Frontal cortex (tissue), 4 donors: ENCODE results near the gene ARAP1. TPM values are rescaled to one million over a fixed set of nuclear protein-coding genes. Genes with fewer than 3 reads are reported as not detected.

Source experiments
- DNase-seq, 2 donors: peaks; one replicate each; pipeline ENCODE4 v3.0.0; 2012; ENCODE audit warnings: low spot score in 2 of 2
- FAIRE-seq: peaks from 2 replicates; lab custom pipeline; 2012; peaks lifted over from hg19 to GRCh38; lab: Jason Lieb, UNC
- total RNA-seq: library from RNA; depleted of rRNA; stranded (reverse); fragments of >200 nt; gene quantifications from one replicate; pipeline ENCODE4 v1.2.3, GENCODE V29; 2014
- donor health status: control.
- donor health status: control.
- donor health status: control.

The ARAP1 gene
- total RNA-seq, 1 donor from 2014 or later: 20.0 TPM

DNA sequence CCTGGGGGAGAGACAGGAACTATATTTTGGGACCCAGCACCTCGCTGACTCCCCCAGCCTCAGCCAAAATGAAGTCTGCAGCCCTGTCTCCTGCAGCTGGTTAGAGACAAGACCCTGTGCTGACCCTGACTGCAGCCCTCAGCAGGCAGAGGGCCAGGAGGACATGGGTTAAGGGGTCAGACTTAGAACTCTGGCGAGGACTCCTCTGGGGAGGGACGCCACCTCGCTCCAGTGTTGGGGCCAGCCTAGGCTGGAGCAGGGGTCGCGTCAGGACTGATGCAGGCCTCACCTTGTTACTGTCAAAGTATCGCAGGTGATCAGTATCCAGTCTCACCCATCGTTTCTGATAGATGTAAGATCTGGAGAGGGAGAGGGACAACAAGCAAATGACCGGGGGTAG, 41.1 kb downstream of the ARAP1 start:
- DNase-seq (no peak), FAIRE-seq (no peak)

DNA sequence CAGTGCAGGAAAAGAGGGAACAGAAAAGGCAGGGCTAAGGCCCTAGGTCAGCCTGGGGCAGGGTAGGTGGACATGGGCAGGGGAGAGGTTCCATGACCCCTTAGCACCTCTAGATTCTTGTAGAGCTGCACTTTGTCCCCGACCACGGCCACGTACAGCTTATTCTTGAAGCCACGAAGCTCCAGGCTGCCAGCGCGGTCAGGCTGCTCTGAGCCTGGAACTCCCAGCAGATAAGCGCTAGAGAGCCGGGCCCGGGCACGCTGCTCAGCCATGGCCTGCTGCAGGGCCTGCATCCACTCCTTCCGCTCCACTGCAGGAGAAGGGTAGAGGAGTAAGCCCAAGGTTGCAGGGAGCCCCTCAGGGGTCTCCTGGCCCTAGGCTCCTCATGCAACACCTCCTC, 41.9 kb downstream of the ARAP1 start:
- DNase-seq (no peak), FAIRE-seq (no peak)

DNA sequence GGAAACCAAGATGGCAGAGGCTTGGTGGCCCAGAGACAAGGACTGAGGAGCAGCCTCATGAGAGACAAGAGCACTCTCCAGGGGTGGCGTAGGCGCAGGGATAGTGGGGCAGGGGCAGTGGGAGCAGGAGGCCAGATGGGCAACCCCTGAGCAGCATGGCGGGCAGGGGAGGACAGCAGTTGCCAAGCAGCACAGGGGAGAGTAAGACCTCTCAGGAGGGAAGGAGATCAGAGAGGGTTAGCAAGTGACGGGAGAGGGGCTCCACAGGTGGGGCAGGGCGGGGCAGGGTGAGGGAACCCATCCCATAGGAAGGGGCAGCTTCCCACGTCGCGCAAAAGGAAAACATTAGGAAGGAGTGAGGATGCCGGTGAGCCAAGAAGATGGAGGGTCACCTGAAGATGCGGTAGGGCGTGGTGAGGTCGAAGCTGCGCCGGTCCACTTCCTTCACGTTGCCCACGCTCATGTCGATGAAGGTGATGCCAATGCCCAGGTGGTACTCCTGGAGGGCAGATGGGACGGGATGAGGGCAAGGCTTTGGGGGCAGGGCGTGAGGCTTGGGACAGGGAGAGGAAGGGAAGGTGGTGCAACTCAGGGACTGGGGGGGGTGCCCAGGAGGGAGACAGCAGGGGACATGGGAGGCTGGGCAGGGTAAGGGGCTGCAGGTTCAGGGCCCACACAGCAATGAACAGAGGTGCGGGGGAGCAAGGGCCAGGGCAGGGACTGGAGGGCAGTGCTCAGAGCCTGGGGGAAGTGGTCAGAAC, 42.5 kb downstream of the ARAP1 start:
- no peak for DNase-seq
- FAIRE-seq: no peak

DNA sequence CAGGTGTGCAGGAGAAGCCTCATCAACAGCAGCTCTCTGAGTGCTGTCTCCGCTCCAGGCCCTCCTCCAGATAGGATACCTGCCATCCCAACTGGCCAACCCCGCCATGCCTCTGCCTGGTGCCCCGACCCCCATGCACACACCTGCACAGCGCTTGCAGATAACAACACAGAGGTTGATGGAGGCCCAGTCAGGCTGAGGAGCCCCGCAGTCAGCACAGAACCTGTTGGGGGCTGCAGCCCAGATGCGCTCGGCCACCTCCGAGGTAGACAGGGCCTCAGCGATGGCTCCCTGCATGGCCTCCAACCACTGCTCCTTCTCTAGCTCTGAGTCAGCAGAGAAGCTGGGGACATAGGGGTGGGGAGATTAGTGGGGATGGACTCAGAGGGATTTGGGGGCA, 45.2 kb downstream of the ARAP1 start:
- FAIRE-seq: no peak
- DNase-seq: no peak

DNA sequence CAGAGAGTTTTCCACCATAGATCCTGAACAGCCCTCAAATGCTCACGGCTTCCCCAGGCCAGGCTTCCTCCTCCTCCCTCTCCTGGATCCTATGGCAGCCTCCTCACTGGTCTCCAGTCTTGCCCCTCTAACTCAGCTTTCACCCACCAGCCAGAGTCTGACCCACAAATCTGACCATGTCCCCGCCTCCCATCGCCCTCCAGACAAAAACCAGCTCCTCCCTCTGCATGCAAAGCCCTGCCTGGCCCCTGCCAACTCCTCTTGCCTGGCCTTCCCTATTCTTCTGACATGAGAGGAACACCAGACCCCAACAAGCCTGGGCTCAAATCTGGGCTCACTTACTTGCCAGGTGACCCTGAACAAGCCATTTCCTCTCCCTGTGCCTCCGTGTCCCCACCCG, 45.6 kb downstream of the ARAP1 start:
- no peak for DNase-seq
- FAIRE-seq: no peak

DNA sequence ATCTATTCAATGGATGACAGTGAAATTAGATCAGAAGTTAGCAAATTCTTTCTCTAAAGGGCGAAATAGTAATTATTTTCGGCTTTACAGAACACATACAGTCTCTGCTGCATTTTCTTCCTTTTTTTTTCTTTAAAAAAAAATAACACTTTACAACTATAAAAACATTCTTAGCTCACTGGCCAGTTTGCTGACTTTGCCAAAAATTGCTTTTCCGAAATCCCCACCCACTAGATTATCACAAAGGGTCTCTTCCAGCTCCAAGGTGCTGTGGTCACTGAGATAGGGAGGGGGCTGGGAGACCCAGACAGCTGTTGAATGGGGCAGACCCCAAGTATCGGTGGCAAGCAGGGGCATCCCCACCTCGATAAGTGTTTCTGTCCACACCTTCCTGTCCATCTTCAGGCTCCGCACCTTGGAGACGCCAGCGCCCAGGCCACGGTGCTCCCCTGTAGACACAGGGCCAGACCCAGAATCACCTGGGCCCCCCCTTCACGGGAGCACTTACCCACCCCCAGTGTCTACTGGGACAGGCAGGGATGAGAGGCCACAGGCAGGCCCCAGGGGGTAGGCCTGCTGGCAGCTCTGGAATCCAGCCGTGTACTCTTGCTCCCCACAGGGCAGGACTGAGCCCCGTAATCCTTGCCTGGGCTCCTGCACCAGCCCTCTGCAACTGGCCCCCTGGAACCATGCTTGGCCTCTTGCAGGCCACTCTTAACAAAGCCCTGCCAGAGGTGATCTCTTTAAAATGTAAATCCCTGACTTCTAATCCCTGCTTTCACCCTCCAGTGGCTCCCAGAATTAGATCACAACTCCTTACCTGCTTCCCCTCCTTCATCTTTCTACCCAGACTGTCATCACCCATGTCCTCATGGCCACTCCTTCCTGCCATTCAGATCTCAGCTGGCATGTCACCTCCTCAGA, 46.5 kb downstream of the ARAP1 start:
- FAIRE-seq (no peak), DNase-seq (no peak)

DNA sequence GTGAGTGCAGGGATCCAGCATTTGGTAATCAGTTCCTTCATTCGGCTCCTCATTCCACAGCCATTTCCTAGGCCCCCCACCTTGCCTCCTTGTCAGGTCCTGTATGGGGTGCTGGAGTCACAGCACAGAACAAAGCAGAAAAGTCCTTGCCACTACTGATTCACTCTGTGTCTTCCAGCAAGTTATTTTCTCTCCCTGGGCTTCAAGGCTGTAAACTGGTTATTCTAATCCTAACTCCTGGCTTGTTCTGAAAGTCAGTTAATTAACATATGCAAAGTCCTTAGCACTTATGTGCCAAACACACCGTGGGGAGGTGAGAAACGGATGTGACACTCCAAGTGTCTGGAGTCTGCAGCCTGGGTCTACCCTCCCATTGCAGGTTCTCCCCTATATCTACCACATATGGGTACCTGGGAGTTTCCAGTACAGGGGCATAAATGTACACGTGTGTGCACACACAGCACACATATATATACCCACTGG, 47.4 kb downstream of the ARAP1 start:
- DNase-seq (no peak), FAIRE-seq (no peak)

DNA sequence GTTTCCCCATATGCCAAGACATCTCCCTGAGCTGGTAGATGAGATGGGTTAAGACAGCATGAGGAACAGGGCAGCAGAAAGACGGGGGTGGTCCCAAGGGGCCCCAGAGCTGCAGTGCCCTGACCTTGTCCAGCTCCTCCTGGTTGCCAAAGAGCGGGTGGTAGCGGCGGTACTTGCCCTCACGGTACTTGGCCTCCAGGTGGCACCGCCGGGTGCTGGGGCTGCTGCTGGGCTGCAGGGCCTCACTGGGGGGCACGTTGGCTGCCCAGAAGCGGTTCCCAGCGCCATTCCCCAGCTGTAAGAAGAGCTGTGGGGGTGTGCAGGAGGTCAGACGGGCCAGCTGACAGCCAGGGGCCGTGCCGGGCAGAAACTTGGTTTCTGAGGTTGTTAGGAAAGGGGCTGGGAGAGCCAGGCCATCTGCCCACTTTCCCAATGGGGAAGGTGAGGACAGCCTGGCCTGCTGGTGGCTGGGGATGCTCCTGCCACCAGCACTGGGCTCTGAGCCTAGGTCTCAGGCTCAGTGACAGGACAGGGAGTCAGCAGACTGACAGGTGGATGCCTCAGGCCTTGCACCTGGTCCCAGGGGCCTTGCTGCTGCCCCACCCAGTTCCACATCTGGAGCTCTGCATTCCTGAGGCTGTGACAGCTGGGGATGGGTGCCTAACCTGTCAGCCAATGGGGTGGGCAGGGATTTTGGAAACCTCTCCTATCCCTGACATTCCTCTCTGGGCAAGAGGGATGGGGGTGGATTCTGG, 48.0 kb downstream of the ARAP1 start:
- FAIRE-seq (no peak), DNase-seq (no peak)

DNA sequence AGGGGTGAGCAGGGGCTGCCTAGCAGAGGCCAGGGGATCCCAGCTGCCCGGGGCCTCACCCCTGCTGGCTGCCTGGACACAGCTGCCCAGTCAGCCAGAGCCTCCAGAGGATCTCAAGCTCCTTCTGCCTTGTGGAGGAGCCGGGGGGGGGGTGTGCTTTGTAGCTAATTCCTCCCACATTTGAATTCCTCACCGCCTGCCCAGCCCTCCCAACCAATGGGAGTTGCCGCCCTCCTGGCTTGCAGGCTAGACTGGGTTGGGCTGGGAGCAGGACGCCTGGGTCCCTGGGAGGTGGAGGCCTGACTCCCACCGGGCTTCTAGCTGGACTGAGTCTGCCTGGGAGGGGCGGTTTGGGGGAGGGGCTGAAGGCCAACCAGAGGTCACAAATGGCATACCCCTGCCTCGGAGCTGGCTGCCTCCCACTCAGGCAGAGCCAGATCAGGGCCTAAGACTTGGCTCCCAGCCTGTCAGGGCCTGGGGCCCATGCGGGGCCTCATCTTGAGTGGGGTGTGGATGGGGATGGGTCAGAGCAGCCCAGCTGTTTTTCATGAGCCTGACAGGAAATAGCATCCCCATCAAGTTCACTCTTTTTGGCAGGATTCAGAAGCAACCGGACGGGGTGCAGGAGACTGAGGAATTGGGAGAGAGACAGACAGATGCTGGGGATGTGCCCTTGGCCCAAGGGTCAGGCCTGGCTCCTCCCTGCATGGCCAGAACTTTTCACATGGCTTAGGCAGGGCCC, 48.8 kb downstream of the ARAP1 start:
- FAIRE-seq: no peak
- peak; percentile 53 to 58 for DNase-seq

DNA sequence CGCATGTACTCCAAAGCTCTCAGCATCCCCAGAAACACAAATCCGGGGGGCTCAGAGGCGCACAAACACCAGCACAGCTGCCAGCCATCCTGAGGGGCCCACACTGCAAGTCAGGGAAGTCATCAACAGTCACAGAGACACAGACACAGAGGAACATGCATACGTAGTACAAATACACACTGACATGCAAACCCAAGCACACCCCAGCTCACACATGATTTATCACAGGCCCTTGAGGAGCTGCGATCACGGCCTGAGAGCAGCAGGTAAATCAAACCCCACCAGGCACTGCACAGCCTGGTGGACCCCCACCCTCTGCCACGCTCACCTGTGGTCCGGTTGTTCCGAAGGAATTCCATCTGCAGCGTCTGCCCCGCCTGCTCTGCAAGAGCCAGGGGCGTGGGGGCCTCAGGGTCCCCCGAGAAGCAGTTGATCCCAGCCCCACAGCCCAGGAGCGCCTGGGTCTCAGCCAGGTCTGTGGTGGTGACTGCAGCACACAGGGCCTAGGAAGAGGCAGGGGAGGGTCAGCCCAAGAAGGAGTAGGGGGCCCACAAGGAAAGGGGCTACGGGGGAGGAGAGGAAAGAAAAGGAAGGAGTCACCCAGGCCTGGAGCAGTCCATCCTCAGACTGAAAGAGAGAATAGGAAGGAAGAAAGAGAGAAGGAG, 49.5 kb downstream of the ARAP1 start:
- DNase-seq (no peak), FAIRE-seq (no peak)

DNA sequence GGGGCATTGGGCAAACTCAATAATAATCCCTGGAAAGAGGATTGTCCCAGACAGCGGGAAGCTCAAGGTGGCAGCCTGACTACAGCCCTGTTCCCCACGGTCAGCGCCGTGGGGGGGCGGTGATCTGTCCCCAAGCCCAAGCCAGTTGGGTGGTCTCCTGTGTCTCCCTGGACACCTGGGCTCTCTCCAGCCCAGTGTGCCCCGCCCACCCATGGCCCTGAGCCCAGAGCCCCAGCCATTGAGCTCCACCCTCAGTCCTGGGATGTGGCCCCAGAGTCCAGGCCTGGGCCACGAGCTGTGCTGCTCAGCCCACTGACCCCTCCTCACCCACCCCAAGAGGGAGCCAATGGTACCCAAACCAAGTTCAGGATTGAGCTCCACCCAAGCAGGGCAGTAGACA, 50.1 kb downstream of the ARAP1 start:
- DNase-seq (no peak), FAIRE-seq (no peak)

DNA sequence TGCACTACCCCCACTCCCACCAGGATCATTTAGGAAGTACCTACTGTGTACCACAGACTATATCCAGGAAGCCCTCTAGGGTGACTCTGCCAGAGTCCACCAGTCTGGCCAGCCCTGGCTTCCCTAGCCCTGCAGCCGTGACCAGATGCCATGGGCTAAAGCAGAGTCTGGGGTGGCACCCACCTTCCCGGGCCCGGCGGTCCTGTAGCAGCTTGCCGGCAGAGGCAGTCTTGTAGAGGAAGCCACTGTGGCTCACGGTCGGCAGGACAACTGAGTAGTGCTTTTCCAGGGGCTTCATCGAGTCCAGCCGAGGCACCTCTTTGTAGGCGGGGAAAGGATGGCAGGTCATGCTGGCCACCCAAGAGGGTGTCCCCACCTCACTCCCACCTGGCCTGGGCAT, 50.7 kb downstream of the ARAP1 start:
- FAIRE-seq (no peak), DNase-seq (no peak)

DNA sequence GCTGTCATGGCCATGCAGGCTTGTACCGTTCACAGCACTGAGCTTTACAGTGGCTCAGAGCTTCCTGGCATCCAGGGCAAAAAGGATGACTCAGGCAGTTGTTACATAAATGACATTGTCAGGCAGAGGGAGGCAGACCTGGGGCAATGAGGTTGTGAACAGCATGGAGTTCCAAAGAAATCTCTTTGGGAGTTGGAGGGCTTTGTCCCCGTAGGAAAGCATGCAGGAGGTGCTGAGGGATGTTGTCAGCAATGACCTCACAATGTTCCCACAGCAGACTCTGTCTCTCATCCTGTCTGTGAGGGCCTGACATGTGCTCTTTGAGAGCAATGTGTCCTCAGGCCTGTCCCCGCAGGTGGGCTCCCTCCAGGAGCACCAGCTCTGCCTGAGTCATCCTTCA, 52.1 kb downstream of the ARAP1 start:
- DNase-seq (no peak), FAIRE-seq (no peak)

DNA sequence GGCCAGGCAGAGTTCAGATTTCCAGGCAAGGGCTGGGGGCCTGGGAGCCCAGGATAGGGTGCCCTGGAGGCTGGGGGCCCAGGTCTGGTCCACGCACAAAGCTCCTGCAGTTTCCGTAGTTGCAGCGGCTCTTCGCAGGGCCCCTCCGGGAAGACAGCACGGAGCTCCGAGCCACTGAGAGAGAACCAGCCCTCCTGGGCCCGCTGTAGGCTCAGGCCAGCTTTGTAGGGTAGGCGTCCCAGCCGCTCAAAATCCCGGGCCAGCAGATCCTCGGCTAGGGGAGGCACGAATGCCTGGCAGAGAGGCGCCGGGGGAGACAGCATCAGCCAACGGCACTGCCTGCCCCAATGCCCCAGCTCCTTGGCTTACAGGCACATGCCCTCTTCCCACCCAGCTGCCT, 54.4 kb downstream of the ARAP1 start:
- DNase-seq (no peak), FAIRE-seq (no peak)

DNA sequence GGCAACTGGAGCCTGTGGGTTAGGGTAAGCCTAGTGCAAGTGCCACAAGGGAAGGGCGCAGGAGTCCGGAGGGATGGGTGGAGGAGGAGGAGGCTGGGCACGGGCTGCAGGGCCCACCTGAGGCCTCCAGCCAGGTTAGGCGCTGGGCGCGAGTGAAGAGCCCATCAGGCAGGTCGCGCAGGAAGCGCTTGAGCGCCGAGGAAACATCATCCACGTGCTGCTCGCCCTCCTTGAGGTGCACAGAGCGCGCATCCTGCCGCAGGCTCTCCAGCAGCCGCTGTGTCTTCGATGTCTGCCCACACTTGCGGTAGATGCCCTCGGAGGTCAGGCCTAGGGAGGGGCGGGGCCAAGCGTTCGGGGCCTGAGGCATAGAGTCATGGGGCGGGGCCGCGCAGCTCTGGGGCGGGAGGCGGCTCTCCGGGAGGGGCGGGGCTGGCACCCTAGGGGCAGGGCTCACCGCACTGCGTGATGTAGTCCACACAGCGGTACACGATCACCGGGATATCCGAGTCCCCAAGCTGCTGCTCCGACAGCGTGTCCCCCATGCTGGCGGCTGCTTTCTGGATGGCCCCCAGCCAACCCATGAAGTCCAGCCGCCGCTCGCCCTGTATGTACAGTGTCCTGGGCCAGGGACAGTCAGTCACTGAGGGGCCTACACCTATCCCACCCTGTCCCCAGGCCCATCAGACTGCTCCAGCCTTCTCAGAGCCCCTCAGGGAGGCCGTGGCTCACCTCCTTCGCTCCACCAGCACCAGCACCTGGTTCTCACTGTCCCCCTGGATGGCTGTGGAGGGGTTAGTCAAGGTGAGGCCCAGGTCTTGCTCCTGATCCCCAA, 55.1 kb downstream of the ARAP1 start:
- no peak for FAIRE-seq

DNA sequence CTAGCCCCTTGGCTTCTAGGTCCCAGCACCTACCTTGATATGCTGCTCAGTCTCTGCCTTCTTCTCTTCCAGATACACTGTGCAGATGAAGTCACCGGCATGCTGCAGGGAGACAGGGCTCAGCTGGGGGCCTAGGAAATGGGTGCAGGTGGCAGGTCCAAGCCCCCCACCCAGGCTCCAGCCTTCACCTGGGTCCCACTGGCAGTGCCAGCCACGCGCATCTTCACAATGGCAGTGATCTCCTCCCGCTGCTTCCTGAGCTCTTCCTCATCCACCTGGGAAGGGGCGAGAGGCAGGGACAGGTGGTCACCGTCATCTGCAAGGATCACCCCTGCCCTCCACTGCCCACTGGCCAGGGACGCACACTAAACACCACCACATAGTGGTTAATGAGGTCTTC, 56.9 kb downstream of the ARAP1 start:
- FAIRE-seq (no peak), DNase-seq (no peak)

More for the DNA sequence above, 55.1 kb downstream of the ARAP1 start:
- no peak for DNase-seq

DNA sequence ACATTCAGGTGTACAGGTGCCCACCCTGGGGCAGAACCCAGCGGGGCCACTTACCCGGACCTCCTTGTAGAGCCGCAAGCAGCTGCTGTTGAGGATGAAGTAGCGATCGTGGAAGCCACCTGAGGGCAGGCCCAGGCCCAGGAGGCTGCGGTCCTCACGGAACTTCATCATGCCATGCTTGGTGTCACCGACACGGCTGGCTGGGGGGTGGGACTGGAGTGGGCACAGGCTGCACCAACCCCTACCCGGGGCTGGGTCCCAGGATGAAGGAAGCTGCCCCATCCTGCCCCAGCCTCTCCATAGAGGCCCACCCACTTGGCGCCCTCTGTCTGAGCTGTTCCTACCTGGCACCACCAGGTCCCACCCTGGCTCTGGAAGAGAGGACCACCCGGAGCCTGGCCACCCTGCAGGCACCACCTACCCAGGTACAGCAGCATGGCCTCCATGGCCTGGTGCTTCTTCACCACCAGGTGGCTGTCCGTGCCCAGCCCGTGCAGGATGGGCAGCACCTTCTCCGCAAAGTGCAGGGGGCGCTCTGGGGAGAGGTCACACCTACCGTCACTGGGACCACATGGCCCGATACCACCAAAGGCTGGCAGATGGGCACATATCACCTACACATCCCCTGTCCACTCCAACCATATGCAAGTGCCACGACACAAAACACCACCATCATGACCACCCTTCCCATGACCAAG, 58.8 kb downstream of the ARAP1 start:
- no peak for FAIRE-seq
- DNase-seq: no peak
